AG09309 (cell line): ENCODE data around the gene RPL4.

Source experiments
- DNase-seq: peaks from one replicate; pipeline ENCODE4 v3.0.0-alpha.2; 2010; ENCODE audit warnings: low read depth
- H3K4me3 ChIP-seq: 2 replicates; pipeline ENCODE4 v1.5.1; 2011; ENCODE audit warnings: mild to moderate bottlenecking, low read depth, low read length, moderate library complexity; ENCODE audit not compliant: control insufficient read depth
- CTCF ChIP-seq: IDR thresholded peaks from 2 replicates; pipeline ENCODE4 v1.5.1; 2011; ENCODE audit warnings: mild to moderate bottlenecking, low read depth, low read length, inconsistent platforms; ENCODE audit not compliant: insufficient read depth, control insufficient read depth; ENCODE audit errors: missing control alignments

The RPL4 gene

GRCh38 chr15:66498501-66499386 is 5.9 kb downstream of the RPL4 start:
- no peak for DNase-seq
- peak; percentile 32 for TF ChIP-seq CTCF
- H3K4me3 ChIP-seq: no peak overlapping the region

- DNase-seq: peak; percentile 54
- peak within 1 kb of the TSS; percentile 88 for H3K4me3 ChIP-seq
- peak; percentile 97 for TF ChIP-seq CTCF
Observed at GRCh38 chr15:66497502-66498455, 6.9 kb downstream of the RPL4 start, which contains the start of gene SNAPC5. Gene SNAPC5 (minus strand): TSS chr15:66497762. CDS start chr15:66497731, 31 bp downstream.

GRCh38 chr15:66496951-66497501 is 7.6 kb downstream of the RPL4 start:
- no peak for DNase-seq
- no peak for TF ChIP-seq CTCF
- H3K4me3 ChIP-seq: peak overlapping the region; percentile 88

GRCh38 chr15:66494262-66494661 is 10.4 kb downstream of the RPL4 start:
- H3K4me3 ChIP-seq: no peak overlapping the region
- no peak for DNase-seq
- no peak for TF ChIP-seq CTCF

GRCh38 chr15:66491846-66492245 is 12.8 kb downstream of the RPL4 start:
- TF ChIP-seq CTCF: no peak
- no peak for DNase-seq

GRCh38 chr15:66489179-66489791 is 15.4 kb downstream of the RPL4 start:
- TF ChIP-seq CTCF: no peak
- H3K4me3 ChIP-seq: no peak overlapping the region
- DNase-seq: no peak

More at GRCh38 chr15:66491846-66492245, 12.8 kb downstream of the RPL4 start:
- H3K4me3 ChIP-seq: no peak overlapping the region
